Peyer's patch (tissue), 4 donors: ENCODE measurements around the gene CDY2A.
"Not testable (repeated sequence)": the region's sequence is repeated elsewhere in the genome, so short reads cannot be mapped to it uniquely, and the experiment has no call there.

Experiments used
- CTCF ChIP-seq, 6 experiments: fragments of 450-650 bp in 4 of 6; fragments of 200-600 bp in 2 of 6; sonication (generic) in 1 of 6; IDR thresholded peaks; one replicate each; pipeline ENCODE4 v1.5.1; 2017 to 2019; ENCODE audit warnings: antibody characterized with exemption in 6 of 6, mild to moderate bottlenecking in 3 of 6, moderate library complexity in 1 of 6
- POLR2A ChIP-seq, 2 donors: fragments of 450-650 bp; IDR thresholded peaks; one replicate each; pipeline ENCODE4 v1.5.1; 2017; ENCODE audit warnings: antibody characterized with exemption in 2 of 2, mild to moderate bottlenecking in 2 of 2, moderate library complexity in 2 of 2

GRCh38 chrY:18073464-18073863, 47.9 kb downstream of the CDY2A start:
- TF ChIP-seq CTCF, POLR2A (IDR thresholded peaks at IDR 0.05): not testable (repeated sequence)
